ENCODE measurements around the gene CNTROB.

CNTROB gene

GRCh38 chr17:7992924-7993323 is 60.9 kb downstream of the CNTROB start:
- TF ChIP-seq FOXP2 (optimal IDR thresholded peaks at IDR 0.05; ENCODE audit: borderline replicate concordance, extremely low read depth, extremely low read length, insufficient read depth) = no peak
- TF ChIP-seq SIN3A (IDR thresholded peaks at IDR 0.05; ENCODE audit: borderline replicate concordance, insufficient read depth, low read length) = no peak
- TF ChIP-seq POLR2AphosphoS5 (IDR thresholded peaks at IDR 0.05; ENCODE audit: low read depth, low read length) = no peak
- TF ChIP-seq, protein P1, sequence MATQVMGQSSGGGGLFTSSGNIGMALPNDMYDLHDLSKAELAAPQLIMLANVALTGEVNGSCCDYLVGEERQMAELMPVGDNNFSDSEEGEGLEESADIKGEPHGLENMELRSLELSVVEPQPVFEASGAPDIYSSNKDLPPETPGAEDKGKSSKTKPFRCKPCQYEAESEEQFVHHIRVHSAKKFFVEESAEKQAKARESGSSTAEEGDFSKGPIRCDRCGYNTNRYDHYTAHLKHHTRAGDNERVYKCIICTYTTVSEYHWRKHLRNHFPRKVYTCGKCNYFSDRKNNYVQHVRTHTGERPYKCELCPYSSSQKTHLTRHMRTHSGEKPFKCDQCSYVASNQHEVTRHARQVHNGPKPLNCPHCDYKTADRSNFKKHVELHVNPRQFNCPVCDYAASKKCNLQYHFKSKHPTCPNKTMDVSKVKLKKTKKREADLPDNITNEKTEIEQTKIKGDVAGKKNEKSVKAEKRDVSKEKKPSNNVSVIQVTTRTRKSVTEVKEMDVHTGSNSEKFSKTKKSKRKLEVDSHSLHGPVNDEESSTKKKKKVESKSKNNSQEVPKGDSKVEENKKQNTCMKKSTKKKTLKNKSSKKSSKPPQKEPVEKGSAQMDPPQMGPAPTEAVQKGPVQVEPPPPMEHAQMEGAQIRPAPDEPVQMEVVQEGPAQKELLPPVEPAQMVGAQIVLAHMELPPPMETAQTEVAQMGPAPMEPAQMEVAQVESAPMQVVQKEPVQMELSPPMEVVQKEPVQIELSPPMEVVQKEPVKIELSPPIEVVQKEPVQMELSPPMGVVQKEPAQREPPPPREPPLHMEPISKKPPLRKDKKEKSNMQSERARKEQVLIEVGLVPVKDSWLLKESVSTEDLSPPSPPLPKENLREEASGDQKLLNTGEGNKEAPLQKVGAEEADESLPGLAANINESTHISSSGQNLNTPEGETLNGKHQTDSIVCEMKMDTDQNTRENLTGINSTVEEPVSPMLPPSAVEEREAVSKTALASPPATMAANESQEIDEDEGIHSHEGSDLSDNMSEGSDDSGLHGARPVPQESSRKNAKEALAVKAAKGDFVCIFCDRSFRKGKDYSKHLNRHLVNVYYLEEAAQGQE (IDR thresholded peaks at IDR 0.05; ENCODE audit: insufficient read depth in 1 of 2, low read depth in 2 of 2, low read length in 2 of 2) = no peak
- no peak for TF ChIP-seq TAF1 (IDR thresholded peaks at IDR 0.05; ENCODE audit: borderline replicate concordance, insufficient read depth, low read length)

- TF ChIP-seq, protein P1 (IDR thresholded peaks at IDR 0.05; ENCODE audit: insufficient read depth in 1 of 2, low read depth in 2 of 2, low read length in 2 of 2) = no peak
- TF ChIP-seq FOXP2 (optimal IDR thresholded peaks at IDR 0.05; ENCODE audit: borderline replicate concordance, extremely low read depth, extremely low read length, insufficient read depth) = no peak
- TF ChIP-seq SIN3A (IDR thresholded peaks at IDR 0.05; ENCODE audit: borderline replicate concordance, insufficient read depth, low read length) = no peak
- TF ChIP-seq TAF1 (IDR thresholded peaks at IDR 0.05; ENCODE audit: borderline replicate concordance, insufficient read depth, low read length) = no peak
- TF ChIP-seq POLR2AphosphoS5 (IDR thresholded peaks at IDR 0.05; ENCODE audit: low read depth, low read length) = no peak
These were observed 62.1 kb downstream of the CNTROB start for GRCh38 chr17:7993972-7994589.

- TF ChIP-seq, protein P1 (IDR thresholded peaks at IDR 0.05; ENCODE audit: insufficient read depth in 1 of 2, low read depth in 2 of 2, low read length in 2 of 2) = no peak
- TF ChIP-seq SIN3A (IDR thresholded peaks at IDR 0.05; ENCODE audit: borderline replicate concordance, insufficient read depth, low read length) (no peak), POLR2AphosphoS5 (IDR thresholded peaks at IDR 0.05; ENCODE audit: low read depth, low read length) (no peak), TAF1 (IDR thresholded peaks at IDR 0.05; ENCODE audit: borderline replicate concordance, insufficient read depth, low read length) (no peak), FOXP2 (optimal IDR thresholded peaks at IDR 0.05; ENCODE audit: borderline replicate concordance, extremely low read depth, extremely low read length, insufficient read depth) (no peak)
These were observed 63.7 kb downstream of the CNTROB start for GRCh38 chr17:7995724-7996123.

- no peak for TF ChIP-seq SIN3A (IDR thresholded peaks at IDR 0.05; ENCODE audit: borderline replicate concordance, insufficient read depth, low read length)
- TF ChIP-seq, protein P1 (IDR thresholded peaks at IDR 0.05; ENCODE audit: insufficient read depth in 1 of 2, low read depth in 2 of 2, low read length in 2 of 2) = no peak
- TF ChIP-seq TAF1 (IDR thresholded peaks at IDR 0.05; ENCODE audit: borderline replicate concordance, insufficient read depth, low read length) = no peak
- TF ChIP-seq FOXP2 (optimal IDR thresholded peaks at IDR 0.05; ENCODE audit: borderline replicate concordance, extremely low read depth, extremely low read length, insufficient read depth) = no peak
- TF ChIP-seq POLR2AphosphoS5 (IDR thresholded peaks at IDR 0.05; ENCODE audit: low read depth, low read length) = no peak
These were observed 65.2 kb downstream of the CNTROB start for GRCh38 chr17:7997186-7997585.

Data from PFSK-1 (cell line).